ENCODE results near the gene ARHGAP9. TPM values are rescaled to one million over a fixed set of nuclear protein-coding genes. Genes with fewer than 3 reads are reported as not detected.
A peak's percentile ranks its signal among the peaks of the same experiment; 100 is the strongest.

Gene ARHGAP9
- total RNA-seq, 1 experiment from 2014 or later = 0.92 TPM

- Histone ChIP-seq H3K4me1 (ENCODE audit: control insufficient read depth, insufficient read depth, low read length) (no peaks in the 10 kb centered on the region), H3K4me3 (ENCODE audit: low read depth in 2 of 2, low read length in 2 of 2) (no peak overlapping the region), H3K27ac (ENCODE audit: low read length) (no peak overlapping the region), H3K36me3 (ENCODE audit: control insufficient read depth, insufficient read depth, low read length) (peaks cover 24% of the 10 kb centered on the region), H3K9me3 (ENCODE audit: control insufficient read depth, insufficient read depth, low read depth, low read length) (no peaks in the 10 kb centered on the region), H3K27me3 (ENCODE audit: control insufficient read depth, insufficient read depth, low read length) (no peaks in the 10 kb centered on the region)
- ATAC-seq = peak; percentile 49
- intact Hi-C loops (cut with micrococcal nuclease; ENCODE audit: unreplicated experiment) = no loop called here
- ChIA-PET POLR2A (no interaction called here), CTCF (no interaction called here)
- no TSS peak for BruUV-seq (replicated peaks)
- DNase-seq (ENCODE audit: low read depth, low spot score) = no peak
- in situ Hi-C loops (cut with HindIII; ENCODE audit: low pct_unique_long_range_greater_than_20kb, low sequenced_read_pairs) = no loop called here
- TF ChIP-seq POLR2AphosphoS5 (IDR thresholded peaks at IDR 0.05; ENCODE audit: low read depth, low read length) (no peak), CTCF (IDR thresholded peaks at IDR 0.05) (no peak; the same call in 1 of the 2 replicates), TCF7L2 (IDR thresholded peaks at IDR 0.05; ENCODE audit: low read depth, low read length) (no peak), REST (IDR thresholded peaks at IDR 0.05; ENCODE audit: insufficient read depth in 1 of 2, low read depth in 2 of 2, low read length in 1 of 2) (no peak), SIN3A (IDR thresholded peaks at IDR 0.05; ENCODE audit: borderline replicate concordance, insufficient read depth, low read depth, low read length) (no peak)
These were observed 18.5 kb upstream of the ARHGAP9 start for GRCh38 chr12:57498132-57498502.

- ATAC-seq = peak; percentile 45; the same call in 1 of the 2 replicates
- intact Hi-C loops (cut with micrococcal nuclease; ENCODE audit: unreplicated experiment) (no loop called here), in situ Hi-C loops (cut with HindIII; ENCODE audit: low pct_unique_long_range_greater_than_20kb, low sequenced_read_pairs) (no loop called here)
- ChIA-PET CTCF (no interaction called here), POLR2A (interaction anchor here (0.7 kb wide), 1 partner anchor 247 kb away, joined by 5 read pairs; the partner anchor contains the start of gene TSPAN31)
- Histone ChIP-seq H3K36me3 (ENCODE audit: control insufficient read depth, insufficient read depth, low read length) (peaks cover 28% of the 10 kb centered on the region), H3K27me3 (ENCODE audit: control insufficient read depth, insufficient read depth, low read length) (no peaks in the 10 kb centered on the region), H3K27ac (ENCODE audit: low read length) (no peak overlapping the region), H3K9me3 (ENCODE audit: control insufficient read depth, insufficient read depth, low read depth, low read length) (no peaks in the 10 kb centered on the region), H3K4me1 (ENCODE audit: control insufficient read depth, insufficient read depth, low read length) (no peaks in the 10 kb centered on the region), H3K4me3 (ENCODE audit: low read depth in 2 of 2, low read length in 2 of 2) (no peak overlapping the region)
- TF ChIP-seq TCF7L2 (IDR thresholded peaks at IDR 0.05; ENCODE audit: low read depth, low read length) (no peak), POLR2AphosphoS5 (IDR thresholded peaks at IDR 0.05; ENCODE audit: low read depth, low read length) (peak; percentile 44)
- TSS peak; percentile 39 for BruUV-seq (replicated peaks)
- DNase-seq (ENCODE audit: low read depth, low spot score) = no peak
These were observed 17.8 kb upstream of the ARHGAP9 start for GRCh38 chr12:57497223-57498131.

GRCh38 chr12:57496822-57497221, 17.2 kb upstream of the ARHGAP9 start:
- POLR2A ChIA-PET = interaction anchor here (0.7 kb wide), 1 partner anchor 248 kb away, joined by 5 read pairs; the partner anchor contains the start of gene TSPAN31
- TF ChIP-seq POLR2AphosphoS5 (IDR thresholded peaks at IDR 0.05; ENCODE audit: low read depth, low read length) = no peak
- TF ChIP-seq SIN3A (IDR thresholded peaks at IDR 0.05; ENCODE audit: borderline replicate concordance, insufficient read depth, low read depth, low read length) = no peak
- no peak for TF ChIP-seq REST (IDR thresholded peaks at IDR 0.05; ENCODE audit: insufficient read depth in 1 of 2, low read depth in 2 of 2, low read length in 1 of 2)
- TF ChIP-seq TCF7L2 (IDR thresholded peaks at IDR 0.05; ENCODE audit: low read depth, low read length) = no peak
- TF ChIP-seq CTCF (IDR thresholded peaks at IDR 0.05) = no peak
- no peak overlapping the region for H3K4me3 ChIP-seq (ENCODE audit: low read depth in 2 of 2, low read length in 2 of 2)
- no peak for ATAC-seq
- intact Hi-C loops (cut with micrococcal nuclease; ENCODE audit: unreplicated experiment) (no loop called here), in situ Hi-C loops (cut with HindIII; ENCODE audit: low pct_unique_long_range_greater_than_20kb, low sequenced_read_pairs) (no loop called here)
- peaks cover 24% of the 10 kb centered on the region for H3K36me3 ChIP-seq (ENCODE audit: control insufficient read depth, insufficient read depth, low read length)
- no peak overlapping the region for H3K27ac ChIP-seq (ENCODE audit: low read length)
- BruUV-seq (replicated peaks) = no TSS peak
- no peaks in the 10 kb centered on the region for H3K27me3 ChIP-seq (ENCODE audit: control insufficient read depth, insufficient read depth, low read length)
- CTCF ChIA-PET = no interaction called here
- no peak for DNase-seq (ENCODE audit: low read depth, low spot score)
- no peaks in the 10 kb centered on the region for H3K9me3 ChIP-seq (ENCODE audit: control insufficient read depth, insufficient read depth, low read depth, low read length)
- H3K4me1 ChIP-seq (ENCODE audit: control insufficient read depth, insufficient read depth, low read length) = no peaks in the 10 kb centered on the region
